GM13977 (cell line): ENCODE results near the gene HPGDS.

Experiments
- DNase-seq: peaks from one replicate; pipeline ENCODE4 v3.0.0; 2012; ENCODE audit warnings: low spot score
- CTCF ChIP-seq: IDR thresholded peaks from 2 replicates; pipeline ENCODE4 v1.5.1; 2012; ENCODE audit warnings: mild to moderate bottlenecking, control low read depth; ENCODE audit not compliant: insufficient read depth; ENCODE audit errors: extremely low read depth, missing control alignments
- in situ Hi-C: fragments of 300-500 bp; cut with MboI; formaldehyde crosslinking; loops from one replicate; pipeline ENCODE4 v1.12.0; 2022; ENCODE audit warnings: low sequenced_read_pairs, low pct_unique_long_range_greater_than_20kb, mixed read lengths, inconsistent platforms; ENCODE audit not compliant: unreplicated experiment

HPGDS gene

DNA sequence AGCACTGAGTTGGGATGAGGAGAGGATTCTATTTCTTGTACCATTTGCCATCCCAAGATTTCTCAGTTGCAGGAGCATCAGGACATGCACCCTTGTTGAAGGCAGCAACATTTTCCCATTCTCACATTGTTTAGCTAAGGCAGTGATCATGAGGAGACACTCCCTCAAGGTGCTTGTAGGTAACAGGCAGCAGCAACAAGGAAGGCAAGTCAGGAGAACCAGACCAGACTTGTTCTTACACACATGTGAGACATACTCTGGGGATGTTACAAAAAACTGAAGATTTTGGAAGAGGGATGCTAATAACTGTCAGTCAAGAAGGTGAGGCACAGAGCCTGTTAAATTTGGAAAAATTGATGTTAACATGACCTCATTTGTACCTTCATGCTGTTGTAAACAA lies 15.5 kb upstream of the HPGDS start:
- DNase-seq: no peak
- in situ Hi-C loops: no loop called here

DNA sequence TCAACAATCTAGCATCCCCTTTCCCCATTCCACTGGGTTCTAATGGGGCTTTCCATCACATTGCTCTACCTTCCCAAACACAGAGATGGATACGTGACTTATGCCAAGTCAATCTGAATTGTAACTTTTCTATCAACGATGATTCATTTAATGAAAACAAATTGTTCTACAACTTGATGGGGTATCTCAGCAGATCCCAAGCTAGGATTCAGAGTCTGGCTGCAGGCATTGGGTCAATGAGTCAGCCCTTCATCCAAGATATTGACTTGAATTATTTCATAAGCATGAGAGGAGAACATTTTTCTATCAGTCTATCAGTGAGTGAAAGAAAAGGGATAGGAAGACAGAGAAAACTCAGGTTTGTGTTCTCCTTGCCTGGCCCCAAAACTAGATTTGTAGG lies 15.0 kb upstream of the HPGDS start:
- DNase-seq: no peak
- no peak for TF ChIP-seq CTCF
- in situ Hi-C loops: no loop called here

More for the DNA sequence above, 15.5 kb upstream of the HPGDS start:
- TF ChIP-seq CTCF: no peak

- DNase-seq: no peak
- TF ChIP-seq CTCF: no peak
- in situ Hi-C loops: no loop called here
These were observed 13.8 kb upstream of the HPGDS start for GRCh38 chr4:94356444-94356843.

DNA sequence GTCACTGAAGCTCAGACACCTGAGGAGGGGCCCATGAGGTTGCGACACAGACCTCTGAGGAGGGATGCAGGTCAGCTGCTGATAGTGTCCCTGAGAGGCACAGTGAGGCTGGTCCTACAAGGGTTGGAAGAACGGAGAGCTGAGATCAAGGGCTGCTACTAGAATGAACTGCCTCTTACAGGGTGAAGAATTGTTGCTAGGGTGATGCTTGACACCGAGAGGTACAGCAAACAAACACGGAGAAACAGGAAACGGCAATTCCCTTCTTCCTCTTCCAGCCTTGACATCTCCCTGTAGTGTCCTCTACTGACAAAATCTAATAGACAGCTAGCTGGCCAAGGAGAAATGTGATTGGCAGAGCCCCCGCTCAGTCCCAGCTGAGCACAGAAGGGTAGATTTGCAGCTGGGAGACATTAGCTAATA lies 11.8 kb upstream of the HPGDS start:
- no peak for DNase-seq
- in situ Hi-C loops: no loop called here
- TF ChIP-seq CTCF: no peak

DNA sequence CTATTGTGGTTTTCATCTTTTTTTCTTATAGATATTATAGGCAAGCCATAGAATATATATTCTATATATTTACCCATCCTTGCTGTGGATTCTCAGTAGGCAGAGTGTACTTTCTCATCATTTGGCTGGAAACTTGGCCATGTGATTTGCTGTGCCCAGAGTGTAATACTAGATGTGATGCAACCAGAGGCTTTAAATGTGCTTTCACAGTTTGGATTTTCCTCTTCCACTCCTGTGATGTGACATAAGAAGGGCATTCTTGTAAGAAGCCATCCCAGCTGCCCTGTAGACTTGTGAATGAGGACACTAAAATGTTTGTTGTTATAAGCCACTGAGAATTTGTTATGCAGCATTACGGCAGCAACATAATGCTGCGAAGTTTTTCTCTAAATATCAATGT lies 10.4 kb upstream of the HPGDS start:
- no peak for TF ChIP-seq CTCF
- in situ Hi-C loops: no loop called here

DNA sequence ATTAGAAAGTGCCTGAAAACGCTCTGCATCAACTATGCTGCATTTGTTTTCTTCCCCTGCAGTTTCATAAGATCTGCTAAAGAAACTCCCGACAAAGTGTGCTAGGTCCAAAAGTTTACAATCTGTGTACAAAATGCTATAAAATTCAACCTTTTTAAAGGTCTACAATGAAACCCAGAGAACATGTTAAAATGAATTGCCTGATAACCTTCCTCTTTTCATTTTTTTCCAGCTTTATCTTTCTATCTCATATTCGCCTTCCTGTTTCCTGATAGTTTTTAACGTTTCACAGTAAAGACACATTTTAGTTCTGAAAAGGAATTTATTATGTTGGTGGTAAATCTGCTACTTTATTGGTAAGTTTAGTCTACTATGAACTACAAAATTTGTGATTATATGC lies 9.5 kb upstream of the HPGDS start:
- no peak for TF ChIP-seq CTCF
- in situ Hi-C loops: no loop called here
- no peak for DNase-seq

More for the DNA sequence above, 10.4 kb upstream of the HPGDS start:
- no peak for DNase-seq

- DNase-seq: no peak
- TF ChIP-seq CTCF: no peak
- in situ Hi-C loops: no loop called here
These were observed 8.7 kb upstream of the HPGDS start for GRCh38 chr4:94351319-94351718.
